Activated CD8-positive, alpha-beta memory T cell treated with anti-CD3 and anti-CD28 coated beads, Interleukin-2, amount 50 U/mL, for 24 hours (primary cell): ENCODE data around the gene MAGI2.

ENCODE experiments used
- DNase-seq: peaks from one replicate; pipeline ENCODE4 v3.0.0-alpha.2; 2020; ENCODE audit errors: extremely low read depth

MAGI2 gene

GRCh38 chr7:78413568-78413967, 1039.9 kb downstream of the MAGI2 start:
- no peak for DNase-seq

GRCh38 chr7:78412216-78412858, 1041.1 kb downstream of the MAGI2 start:
- no peak for DNase-seq

- no peak for DNase-seq
Measured at GRCh38 chr7:78407031-78407430, 1046.4 kb downstream of the MAGI2 start.

- no peak for DNase-seq
Measured at GRCh38 chr7:78406531-78406930, 1046.9 kb downstream of the MAGI2 start.

DNA sequence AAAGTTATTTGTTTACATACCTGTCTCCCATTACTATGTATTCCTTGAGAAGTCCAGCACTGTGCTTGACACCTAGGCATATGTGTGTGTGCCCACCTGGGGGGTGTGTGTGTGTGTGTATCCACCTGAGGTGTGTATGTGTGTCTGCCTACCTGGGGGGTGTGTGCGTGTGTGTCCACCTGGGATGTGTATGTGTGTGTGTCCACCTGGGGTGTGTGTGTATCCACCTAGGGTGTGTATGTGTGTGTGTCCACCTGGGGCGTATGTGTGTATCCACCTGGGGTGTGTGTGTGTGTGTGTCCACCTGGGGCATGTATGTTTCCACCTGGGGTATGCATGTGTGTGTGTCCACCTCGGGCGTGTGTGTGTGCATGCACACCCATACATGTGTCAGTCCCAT, 1051.4 kb downstream of the MAGI2 start:
- DNase-seq = no peak

DNA sequence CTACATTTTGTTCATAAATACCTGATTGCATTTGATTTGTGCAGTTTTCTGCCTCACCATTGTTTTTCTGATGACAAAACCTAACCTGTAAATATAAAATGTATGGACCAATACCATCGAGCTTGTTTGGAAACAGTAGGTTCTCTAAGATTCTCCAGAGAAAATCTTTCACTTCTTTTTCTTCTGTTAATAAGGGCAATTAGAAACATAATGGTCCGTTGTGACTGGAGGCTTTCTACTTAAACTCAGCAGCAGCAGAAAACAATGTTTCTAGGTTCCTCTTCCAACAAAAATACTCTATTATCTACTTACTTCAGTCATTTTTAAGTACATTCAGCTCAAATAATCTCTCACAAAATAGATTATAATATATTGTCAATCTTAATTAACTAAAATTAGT, 1053.4 kb downstream of the MAGI2 start:
- no peak for DNase-seq

DNA sequence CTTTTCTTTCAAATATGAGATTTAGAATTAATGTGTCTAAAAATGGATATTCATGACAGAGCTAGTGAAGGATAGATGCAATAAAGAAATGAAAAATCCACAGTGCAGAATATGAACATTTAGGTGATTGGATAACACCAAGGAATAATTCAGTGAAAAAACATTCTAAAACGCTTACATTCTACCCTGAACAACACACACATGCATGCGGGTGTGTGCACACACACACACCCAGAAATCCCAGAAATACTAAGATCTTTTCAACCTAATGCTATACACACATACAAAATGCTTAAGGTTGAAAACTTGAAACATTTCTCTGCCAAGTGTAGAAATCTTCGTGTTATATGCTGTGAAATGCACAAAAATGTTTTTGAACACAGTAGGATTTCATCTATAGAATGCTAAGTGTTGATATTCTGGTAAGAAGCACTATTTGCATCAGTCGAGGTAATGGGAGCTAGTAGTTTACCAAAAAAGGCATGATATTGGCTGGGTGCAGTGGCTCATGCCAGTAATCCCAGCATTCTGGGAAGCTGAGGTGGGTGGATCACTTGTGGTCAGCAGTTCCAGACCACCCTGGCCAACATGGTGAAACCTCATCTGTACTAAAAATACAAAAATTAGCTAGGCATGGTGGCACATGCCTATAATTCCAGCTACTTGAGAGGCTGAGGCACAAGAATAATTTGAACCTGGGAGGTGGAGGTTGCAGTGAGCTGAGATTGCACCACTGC, 1054.3 kb downstream of the MAGI2 start:
- no peak for DNase-seq

DNA sequence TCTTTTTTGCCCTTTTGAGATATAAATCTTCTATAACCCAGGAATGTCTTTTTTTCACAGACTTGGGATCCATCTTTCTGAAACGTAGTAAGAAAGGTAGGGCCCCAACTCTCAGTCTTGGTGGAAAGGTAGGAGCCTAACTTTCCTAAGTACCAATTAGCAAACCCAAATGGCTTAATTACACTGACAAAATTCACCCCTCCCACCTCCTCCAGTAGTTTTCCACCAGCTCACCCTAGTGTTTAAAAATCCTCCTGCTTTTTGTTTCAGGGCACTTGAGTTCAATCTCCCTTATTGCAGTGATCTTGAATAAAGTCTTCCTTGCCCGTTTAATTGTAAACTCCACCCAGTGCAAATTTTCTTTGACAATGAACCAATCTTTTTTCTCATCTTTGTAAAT, 1054.9 kb downstream of the MAGI2 start:
- DNase-seq = no peak

- no peak for DNase-seq
Measured at GRCh38 chr7:78398081-78398480, 1055.4 kb downstream of the MAGI2 start.

DNA sequence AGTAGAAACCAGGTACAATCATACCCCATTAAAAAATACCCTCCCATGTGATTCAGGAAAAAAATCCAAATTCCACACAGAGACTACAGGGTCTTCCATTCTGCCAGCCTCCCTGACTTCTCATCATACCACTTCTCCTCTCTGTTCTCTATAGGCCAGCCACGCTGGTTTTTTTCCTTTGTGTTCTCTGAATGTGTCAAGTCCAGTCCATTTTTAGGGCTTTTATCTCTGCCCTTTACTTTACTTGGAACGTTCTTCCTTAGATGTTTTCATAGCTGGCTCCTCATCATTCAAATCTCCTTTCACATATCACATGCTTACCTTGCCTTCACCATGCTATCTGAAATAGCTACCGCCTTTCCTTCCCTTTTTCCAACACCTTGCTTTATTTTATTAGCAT, 1057.3 kb downstream of the MAGI2 start:
- no peak for DNase-seq

DNA sequence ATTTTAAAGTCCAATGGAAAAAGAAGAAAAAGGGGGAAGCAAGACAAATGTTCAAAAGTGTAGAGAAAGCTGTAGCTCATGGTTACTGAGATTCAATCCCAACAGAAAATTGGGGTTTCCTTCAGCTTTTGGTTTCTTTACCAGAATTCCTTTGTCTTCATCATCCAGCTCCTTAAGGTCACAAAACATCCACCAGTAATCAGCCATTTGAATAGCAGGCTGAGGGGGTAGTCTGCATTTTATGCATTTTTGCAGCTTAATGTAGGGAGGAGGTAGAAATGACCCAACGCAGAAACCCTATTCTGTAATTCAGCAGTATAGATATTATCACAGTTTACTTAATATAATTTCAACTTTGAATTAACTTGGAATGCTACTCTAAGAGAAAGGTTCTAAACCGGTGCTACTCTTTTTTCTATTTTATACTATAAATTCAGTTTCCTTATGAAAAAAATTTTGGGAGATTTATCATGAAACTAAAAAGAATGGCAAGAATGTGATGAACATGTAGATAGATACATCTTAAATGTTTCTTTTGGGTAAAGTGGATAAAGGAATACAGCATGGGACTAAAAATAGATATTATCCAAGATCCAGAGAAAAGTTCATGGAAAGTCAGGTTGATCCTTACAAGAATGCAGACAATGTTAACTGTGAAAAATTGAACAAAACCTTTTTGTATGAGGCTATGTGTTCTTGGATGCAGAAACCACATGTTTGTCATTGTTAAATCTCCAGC, 1058.0 kb downstream of the MAGI2 start:
- DNase-seq = no peak

- no peak for DNase-seq
Measured at GRCh38 chr7:78389022-78389421, 1064.4 kb downstream of the MAGI2 start.

DNA sequence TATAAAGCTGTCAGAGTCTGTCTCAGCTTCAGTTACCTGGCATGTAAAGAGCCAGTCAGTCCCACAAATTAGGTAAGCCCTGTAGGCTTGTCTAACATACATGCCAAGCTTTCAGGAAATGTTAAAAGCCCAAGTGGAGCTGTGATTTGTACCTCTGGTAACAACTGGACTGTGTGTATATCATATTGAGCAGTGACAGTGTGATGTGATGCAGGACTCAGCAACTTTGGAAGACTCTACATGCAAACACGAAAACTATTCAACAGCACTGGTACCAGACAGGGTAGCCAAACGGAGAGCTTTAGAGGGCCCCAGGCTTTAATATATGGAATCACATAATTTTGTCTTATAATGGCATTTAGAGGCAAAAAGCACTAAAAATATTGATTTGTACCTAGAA, 1066.9 kb downstream of the MAGI2 start:
- no peak for DNase-seq

DNA sequence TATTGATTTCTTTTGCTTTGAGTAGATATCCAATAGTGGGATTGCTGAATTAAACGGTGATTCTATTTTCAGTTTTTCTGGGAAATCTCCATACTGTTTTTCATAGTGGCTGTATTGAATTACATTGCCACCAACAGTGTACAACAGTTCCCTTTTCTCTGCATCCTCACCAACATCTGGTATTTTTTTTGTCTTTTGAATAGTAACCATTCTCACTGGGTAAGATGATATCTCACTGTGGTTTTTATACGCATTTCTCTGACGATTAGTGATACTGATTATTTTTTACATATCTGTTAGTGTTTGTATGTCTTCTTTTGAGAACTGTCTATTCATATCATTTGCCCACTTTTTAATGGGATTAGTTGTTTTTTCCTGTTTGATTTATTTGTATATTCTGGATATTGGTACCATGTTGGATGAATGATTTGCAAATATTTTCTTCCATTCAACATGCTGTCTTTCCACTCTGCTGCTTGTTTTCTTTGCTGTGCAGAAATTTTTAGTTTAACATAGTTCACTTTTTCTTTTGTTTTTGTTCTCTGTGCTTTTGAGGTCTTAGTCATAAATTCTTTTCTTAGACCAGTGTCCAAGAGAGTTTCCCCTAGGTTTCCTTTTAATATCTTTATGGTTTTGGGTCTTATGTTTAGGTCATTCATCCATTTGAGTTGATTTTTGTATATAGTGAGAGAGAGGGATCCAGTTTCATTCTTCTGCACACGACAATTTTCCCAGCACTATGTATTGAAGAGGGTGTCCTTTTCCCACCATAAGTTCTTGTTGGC, 1070.2 kb downstream of the MAGI2 start:
- no peak for DNase-seq

GRCh38 chr7:78379148-78379547, 1074.3 kb downstream of the MAGI2 start:
- DNase-seq = no peak

DNA sequence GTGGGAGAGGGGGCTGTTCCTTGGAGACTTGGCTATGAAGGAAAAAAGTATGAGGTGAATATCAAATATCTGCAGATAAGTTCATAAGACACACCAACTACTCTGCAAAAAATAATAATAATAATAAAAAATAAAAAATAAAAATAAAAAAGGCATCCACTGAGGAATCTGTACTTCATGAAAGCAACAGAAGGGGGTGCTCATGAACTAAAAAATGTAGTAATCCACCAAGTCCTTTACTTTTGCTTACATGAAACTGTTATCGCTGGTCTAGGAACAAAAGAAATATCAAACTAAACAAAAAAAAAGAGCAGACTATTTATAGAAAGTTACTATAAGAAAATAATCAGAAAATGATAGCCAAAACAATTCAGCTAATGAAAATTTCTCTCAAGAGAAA, 1075.9 kb downstream of the MAGI2 start:
- no peak for DNase-seq

GRCh38 chr7:78370936-78371335, 1082.5 kb downstream of the MAGI2 start:
- no peak for DNase-seq

GRCh38 chr7:78368771-78369170, 1084.7 kb downstream of the MAGI2 start:
- DNase-seq = no peak

GRCh38 chr7:78367280-78367773, 1086.1 kb downstream of the MAGI2 start:
- no peak for DNase-seq

DNA sequence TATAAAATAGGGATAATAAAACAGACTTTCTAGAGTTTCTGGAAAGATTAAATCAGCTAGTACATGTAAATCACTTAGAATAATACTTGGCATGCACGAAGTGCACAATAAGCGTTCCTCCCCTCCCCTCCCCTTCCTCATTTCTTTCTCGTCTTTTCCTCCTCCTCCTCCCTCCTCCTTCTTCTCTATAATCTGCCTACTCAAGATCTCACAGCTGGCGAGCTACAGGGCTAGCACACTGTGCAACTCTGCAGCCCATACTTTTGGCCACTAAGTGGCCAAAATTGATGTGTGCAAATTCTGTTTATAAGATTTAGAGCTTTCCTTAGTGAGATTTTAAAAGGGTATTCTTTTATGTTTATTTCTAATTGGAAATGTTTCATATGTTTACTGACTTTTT, 1089.6 kb downstream of the MAGI2 start:
- no peak for DNase-seq

DNA sequence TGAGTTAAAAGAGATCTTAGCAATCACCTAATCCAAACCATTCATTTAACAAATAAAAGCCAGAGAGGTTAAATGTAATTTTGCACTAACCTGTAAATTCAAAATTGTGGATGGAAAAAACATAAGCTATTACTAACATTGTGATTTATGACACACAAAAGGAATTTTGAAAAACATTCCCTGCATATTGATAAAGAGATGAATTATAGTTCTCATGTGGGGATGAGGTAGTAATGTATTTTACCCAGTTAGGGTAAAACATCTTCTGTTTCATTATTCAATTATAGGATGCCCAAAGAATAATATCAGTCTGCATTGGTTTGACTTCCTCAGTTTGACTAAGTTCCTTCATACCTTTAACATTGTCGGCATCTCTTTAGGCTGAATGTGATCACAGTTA, 1093.6 kb downstream of the MAGI2 start:
- DNase-seq = no peak

DNA sequence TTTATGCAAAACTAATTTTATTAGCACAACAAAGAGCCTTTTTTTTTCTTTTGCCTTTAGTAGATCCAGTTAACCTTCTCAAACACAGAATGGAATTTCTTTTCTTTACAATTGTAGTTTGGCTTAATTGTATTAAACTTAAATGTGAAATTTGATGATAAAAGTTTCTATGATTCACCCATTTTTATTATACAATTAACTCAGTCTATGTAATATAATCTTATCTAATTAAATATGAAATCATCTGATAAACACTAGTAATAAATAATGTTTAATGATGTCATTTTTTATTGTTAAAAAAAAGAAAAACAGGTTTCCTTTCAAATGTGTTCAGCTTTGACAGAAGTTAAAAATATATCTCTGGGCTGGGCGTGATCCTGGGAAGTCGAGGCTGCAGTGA, 1095.8 kb downstream of the MAGI2 start:
- no peak for DNase-seq
